Epidermal melanocyte (primary cell): ENCODE measurements around the gene ANAPC5.

Source experiments
- DNase-seq: peaks from one replicate; pipeline ENCODE4 v3.0.0; 2011; ENCODE audit warnings: low spot score; ENCODE audit not compliant: insufficient read length

Gene ANAPC5

GRCh38 chr12:121371404-121371803 lies 19.2 kb upstream of the ANAPC5 start:
- no peak for DNase-seq

GRCh38 chr12:121366063-121366459 lies 13.8 kb upstream of the ANAPC5 start:
- no peak for DNase-seq

- DNase-seq = peak; percentile 16
Observed at GRCh38 chr12:121365416-121366062, 13.3 kb upstream of the ANAPC5 start.

- peak; percentile 55 for DNase-seq
Observed at GRCh38 chr12:121364683-121365121, 12.5 kb upstream of the ANAPC5 start.

- no peak for DNase-seq
Observed at GRCh38 chr12:121358073-121358472, 5.9 kb upstream of the ANAPC5 start.

- no peak for DNase-seq
Observed at GRCh38 chr12:121357331-121357730, 5.1 kb upstream of the ANAPC5 start.

GRCh38 chr12:121356657-121357056 lies 4.4 kb upstream of the ANAPC5 start:
- no peak for DNase-seq

- DNase-seq = no peak
Observed at GRCh38 chr12:121355818-121356217, 3.6 kb upstream of the ANAPC5 start.

- no peak for DNase-seq
Observed at GRCh38 chr12:121352682-121353018, 439 bp upstream of the ANAPC5 start.

GRCh38 chr12:121346747-121347146 lies 5.5 kb downstream of the ANAPC5 start:
- DNase-seq = no peak

GRCh38 chr12:121345151-121345815 lies 6.9 kb downstream of the ANAPC5 start:
- DNase-seq = no peak

- DNase-seq = no peak
Observed at GRCh38 chr12:121344506-121344905, 7.7 kb downstream of the ANAPC5 start.

GRCh38 chr12:121337416-121337815 lies 14.8 kb downstream of the ANAPC5 start:
- no peak for DNase-seq

- peak; percentile 79 for DNase-seq
Observed at GRCh38 chr12:121334513-121335343, 17.5 kb downstream of the ANAPC5 start.

GRCh38 chr12:121333747-121334146 lies 18.5 kb downstream of the ANAPC5 start:
- DNase-seq = no peak

GRCh38 chr12:121331248-121331647 lies 21.0 kb downstream of the ANAPC5 start:
- no peak for DNase-seq

GRCh38 chr12:121330692-121331091 lies 21.5 kb downstream of the ANAPC5 start:
- DNase-seq = no peak

GRCh38 chr12:121330195-121330594 lies 22.0 kb downstream of the ANAPC5 start:
- no peak for DNase-seq

- DNase-seq = no peak
Observed at GRCh38 chr12:121328620-121329019, 23.6 kb downstream of the ANAPC5 start.

- no peak for DNase-seq
Observed at GRCh38 chr12:121326996-121327674, 25.1 kb downstream of the ANAPC5 start.

GRCh38 chr12:121325922-121326396 lies 26.3 kb downstream of the ANAPC5 start:
- no peak for DNase-seq

- no peak for DNase-seq
Observed at GRCh38 chr12:121323908-121324307, 28.3 kb downstream of the ANAPC5 start.
